GM18867 (cell line): Measurements from ENCODE around the gene CEP72.

Experiments
- ATAC-seq: cut with Tn5 transposase; IDR thresholded peaks from one replicate; pipeline ENCODE4 v1.9.1; 2021; ENCODE audit warnings: mild to moderate bottlenecking, moderate library complexity; ENCODE audit not compliant: unreplicated experiment

Gene CEP72

DNA sequence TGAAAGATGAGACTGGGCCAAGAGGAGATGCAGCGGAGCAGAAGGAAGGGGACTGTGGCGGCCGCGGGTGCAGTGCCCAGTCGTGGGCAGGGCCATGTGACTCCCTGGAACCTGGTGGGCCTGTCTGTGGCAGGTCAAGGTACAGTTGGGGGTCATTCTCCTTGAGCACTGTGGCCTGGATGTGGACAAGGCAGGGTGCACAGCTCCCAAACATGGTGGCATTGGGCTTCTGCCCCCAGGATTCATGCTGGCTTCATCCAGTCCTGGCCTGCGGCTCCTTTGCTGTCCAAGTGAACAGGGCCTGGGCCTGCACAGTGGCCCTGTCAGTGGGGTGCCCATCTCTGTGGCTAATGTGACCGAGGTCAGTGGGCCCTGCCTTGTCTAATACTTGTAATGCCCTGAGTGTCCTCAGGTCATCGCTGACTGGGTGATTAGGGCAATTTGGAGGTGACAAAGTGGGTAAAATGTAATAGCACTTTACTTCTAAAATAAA, 39.9 kb downstream of the CEP72 start:
- no peak for ATAC-seq

DNA sequence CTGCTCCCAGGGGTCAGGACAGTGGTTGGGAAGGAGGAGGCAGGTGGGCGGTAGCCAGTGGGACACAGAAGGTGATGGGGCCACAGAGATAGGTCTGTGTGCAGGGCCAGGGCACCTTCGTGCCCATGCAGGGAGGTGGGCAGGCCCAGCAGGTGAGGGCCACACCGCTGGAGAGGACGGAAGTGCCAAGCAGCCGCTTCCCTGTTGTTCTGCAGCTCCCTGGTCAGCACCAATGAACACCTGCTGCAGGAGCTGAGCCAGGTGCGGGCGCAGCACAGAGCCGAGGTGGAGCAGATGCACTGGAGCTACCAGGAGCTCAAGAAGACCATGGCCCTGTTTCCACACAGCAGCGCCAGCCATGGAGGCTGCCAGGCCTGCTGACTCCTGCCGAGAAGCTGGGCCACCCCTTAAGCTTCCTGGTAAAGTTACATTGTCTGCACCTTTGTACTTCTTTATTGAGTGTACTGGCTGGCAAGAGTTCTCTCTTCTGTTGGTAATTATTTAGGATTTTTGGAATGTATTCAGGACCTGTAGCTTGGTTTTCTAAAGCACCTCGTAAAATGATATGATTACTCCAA, 40.7 kb downstream of the CEP72 start:
- ATAC-seq = no peak

DNA sequence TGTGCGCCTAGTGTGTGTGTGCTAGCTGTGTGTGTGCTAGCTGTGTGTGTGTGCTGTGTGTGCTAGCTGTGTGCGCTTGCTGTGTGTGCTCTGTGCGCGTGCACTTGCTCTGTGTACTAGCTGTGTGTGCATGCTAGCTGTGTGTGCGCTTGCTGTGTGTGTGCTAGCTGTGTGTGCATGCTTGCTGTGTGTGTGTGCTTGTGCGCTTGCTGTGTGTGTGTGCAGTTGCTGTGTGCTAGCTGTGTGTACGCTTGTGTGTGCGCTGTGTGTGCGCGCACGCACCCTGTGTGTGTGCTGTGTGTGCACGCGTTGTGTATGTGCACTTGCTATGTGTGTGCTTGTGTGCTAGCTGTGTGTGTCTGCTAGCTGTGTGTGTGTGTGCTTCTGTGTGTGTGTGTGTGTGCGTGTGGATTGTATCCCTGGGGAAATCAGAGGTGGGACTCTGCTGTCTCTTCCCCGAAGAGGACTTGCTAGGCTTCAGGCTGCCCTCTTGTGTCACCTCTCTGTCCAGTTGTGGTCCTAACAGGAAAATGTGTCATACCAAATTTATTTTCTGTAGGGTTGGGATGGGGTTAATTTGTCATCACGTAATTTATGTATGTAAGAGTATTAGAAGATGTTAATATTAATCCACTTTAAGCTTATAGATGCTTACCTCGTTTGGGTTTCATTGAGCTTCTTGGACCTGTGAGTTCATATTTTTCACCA, 42.1 kb downstream of the CEP72 start:
- no peak for ATAC-seq

DNA sequence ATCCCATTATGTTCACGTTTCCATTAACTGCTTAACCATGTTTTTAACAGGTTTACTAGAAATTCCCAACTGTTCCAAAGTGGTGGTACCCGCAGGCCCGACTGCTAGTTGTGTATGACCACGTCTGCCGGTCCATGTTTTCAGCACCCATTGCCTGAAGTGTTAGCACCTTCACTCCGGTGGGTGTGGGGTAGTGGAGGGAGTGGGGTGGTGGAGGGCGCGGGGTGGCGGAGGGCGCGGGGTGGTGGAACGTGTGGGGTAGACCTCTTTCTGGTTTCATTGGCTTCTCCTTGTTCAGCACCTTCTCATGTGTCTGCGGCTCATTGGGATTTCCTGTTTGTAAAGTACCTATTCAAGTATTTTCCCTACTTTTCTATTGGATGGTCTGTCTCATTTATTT, 43.3 kb downstream of the CEP72 start:
- ATAC-seq = no peak

DNA sequence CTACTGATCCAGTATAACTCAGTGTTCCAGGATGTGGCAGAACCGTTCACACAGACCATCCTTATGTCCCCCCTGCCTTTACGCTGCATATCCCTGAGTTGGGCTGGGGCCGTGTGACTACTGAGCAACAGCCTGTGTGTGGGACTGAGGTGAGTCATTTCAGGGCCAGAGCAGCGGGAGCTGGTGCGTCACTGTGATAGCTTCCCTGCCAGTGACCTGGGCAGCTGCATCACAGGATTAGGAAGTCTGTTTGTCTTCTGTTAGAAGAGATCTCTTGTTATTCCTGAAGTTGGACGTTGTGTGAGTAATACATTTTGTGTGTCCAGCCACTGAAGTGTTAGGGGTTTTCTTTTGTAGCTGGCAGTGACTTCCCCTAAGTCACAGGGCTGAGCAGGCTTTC, 45.4 kb downstream of the CEP72 start:
- ATAC-seq = no peak

DNA sequence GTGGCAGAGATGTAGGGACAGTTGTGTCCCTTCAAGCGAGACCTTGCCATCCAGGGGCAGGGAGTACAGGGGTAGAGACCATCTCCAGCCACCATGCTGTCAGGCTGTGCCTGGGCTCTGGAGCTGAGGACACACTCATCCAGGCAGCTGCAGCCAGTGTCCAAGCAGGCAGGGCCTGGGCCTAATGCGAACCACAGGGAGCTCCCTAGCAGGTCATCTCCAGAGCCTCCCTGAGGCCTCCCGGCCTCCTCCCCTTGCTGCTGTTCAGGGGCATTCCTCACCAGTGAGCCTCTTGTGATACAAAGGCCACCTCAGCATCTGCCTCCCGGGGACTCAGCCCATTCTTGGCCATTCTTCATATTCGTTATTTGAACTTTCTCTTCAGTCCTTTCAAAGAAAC, 46.0 kb downstream of the CEP72 start:
- ATAC-seq = no peak

DNA sequence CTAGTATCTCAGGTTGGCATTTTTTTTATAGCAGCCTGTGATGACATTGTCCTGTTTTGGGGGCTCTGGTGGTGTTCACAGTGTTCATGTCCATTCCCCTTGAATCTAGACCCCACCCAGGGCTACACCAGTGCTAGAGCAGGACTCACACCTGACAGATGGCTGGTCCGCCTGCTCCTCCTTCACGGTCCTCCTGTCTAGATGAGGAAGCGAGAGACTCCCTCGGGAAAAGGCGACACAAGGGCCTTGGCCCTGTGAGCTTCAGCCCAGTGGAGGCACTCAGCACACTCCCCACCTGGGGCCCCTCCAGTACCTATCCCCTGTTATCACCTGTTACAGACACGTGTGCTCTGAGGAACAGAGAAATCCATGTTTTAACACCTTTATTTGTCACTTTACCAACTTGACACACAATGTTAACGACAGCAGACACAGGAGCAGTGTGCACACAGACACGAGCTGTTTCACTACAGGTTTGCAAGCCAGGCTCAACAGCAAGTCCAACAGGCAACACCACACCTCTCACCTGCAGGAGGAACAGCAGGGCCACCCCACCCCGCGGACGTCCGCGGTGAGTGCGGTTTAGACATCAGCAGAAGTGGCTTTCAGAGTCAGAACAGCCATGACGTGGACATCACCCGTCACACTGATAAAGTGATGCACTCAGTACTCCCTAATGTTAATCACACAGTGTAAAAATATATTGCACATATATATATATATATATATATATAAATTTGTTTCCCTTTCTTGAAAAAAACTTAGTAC, 47.5 kb downstream of the CEP72 start:
- ATAC-seq = no peak

DNA sequence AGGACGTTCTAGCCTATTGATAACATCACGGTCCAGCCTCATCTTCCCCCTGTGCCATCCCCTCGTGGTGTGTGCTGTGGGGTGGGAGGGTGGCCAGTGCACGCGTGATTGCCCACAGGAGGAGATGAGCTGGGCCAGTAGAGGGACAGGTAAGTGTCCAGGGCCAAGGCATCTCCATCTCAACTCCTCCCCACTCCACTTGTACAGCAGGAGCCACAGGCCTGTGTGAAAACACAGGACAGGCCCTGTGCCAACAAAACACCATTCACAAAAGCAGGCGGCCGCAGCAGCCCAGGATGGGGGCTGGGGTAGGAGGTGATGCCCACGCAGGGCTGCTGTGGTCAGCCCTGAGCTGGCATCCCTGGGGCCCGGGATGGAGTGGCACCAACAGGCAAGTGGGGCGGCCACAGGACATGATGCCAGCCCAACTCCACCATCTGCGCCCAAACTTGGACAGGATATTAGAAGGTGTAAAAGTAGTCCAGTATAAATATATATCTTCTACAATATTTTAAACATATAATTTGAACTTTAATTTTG, 48.4 kb downstream of the CEP72 start:
- no peak for ATAC-seq

DNA sequence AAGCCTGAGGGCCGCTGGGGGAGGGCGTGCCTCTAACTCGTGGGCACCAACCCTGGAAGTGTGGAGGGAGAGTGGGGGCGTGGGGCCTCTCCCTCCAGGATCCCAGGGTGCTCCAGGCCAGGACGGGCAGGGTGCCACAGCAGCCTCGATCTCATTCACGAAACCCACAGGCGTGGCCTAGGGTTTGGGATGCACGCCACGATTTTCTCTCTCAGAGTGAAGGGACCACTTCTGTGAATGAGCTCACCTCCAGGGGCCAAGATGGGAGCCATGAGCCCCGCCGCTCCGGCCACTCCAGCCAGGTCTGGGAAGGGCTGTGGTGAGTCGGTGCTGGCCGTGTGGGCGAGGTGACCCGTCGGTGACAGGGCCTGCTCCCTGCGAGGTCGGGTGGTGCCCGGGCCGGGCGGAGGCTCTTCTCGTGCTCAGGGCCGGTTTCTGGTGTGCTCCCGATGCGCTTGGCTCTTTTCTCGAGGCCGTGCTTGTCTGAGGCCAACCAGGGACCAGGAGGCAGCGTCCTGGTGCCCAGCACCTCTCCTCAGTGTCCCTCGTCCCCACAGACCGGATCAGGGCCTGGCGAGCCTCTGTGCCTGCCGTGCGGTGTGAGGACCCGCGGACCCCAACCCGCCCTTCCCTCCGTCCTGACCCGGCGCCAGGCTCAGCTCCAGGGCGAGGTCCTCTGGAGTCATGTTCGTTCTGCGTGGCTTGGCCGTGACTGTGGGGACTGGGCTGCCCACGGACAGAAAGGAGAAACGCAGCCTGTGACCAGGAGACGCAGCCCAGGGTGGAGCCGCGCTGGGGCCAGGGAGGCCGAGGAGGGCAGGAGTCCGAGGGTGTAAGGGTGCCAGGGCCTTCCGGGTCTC, 50.0 kb downstream of the CEP72 start:
- ATAC-seq = no peak

DNA sequence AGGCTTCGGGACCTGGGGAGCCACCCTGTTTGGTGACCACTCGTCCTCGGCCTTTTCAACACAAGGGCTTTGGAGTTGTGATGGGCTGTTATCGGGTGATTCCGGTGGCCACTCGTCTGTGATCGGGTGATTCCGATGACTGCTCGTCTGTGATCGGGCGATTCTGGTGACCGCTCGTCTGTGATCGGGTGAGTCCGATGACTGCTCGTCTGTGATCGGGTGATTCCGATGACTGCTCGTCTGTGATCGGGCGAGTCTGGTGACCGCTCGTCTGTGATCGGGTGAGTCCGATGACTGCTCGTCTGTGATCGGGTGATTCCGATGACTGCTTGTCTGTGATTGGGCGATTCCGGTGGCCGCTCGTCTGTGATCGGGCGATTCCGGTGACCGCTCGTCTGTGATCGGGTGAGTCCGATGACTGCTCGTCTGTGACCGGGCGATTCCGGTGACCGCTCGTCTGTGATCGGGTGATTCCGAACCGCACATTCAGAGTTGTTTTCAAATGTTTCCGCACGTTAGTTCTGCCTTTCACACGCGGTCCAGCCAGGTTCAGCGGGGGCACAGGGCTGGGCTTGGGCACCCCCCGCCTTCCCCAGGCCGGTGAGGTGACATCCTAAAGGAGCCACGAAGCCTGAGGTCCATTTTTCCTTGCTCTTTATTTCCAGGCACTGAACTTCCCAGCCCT, 50.8 kb downstream of the CEP72 start:
- no peak for ATAC-seq

DNA sequence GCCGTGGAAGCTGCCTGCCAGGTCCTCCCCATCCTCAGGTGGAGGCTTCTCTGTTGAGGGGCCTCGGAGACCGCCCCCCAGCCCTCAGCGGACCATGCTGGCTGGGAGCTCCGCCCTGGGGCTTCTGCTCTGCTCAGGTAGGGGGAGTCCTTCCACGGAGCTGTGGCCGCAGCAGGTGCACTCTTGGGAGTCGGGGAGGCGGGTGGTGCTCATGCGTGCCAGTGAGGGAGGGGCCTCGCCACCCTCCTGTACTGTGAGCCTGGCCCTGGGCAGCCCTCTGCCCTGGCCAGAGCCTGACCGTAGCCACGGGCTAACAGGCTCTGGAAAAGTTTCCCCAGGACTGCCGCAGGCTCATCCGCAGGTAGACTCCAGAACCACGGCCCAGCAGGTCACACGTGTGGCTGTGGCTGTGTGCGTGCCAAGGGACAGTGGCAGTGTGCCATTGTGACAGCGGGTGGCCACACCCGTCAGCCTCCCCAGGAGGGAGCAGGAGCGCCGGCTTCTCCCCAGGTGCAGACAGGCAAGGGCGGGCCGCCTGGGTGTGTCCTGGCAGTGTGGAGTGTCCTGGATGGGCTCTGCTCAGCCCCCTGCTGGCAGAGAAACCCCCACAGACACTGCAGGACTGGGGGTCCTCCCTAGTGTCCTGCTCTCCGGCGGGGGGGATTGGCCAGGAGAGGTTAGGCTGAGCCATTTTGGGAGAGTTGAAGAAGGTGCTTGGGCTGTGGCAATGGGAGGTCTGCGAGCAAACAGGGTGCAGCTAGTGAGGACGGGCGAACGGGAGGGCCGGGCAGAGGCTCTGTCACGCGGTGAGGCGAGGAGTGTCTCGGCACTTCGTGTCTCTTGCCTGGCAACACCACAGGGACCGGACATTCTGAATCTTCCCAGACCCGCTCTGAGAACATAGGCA, 51.5 kb downstream of the CEP72 start:
- ATAC-seq = no peak

DNA sequence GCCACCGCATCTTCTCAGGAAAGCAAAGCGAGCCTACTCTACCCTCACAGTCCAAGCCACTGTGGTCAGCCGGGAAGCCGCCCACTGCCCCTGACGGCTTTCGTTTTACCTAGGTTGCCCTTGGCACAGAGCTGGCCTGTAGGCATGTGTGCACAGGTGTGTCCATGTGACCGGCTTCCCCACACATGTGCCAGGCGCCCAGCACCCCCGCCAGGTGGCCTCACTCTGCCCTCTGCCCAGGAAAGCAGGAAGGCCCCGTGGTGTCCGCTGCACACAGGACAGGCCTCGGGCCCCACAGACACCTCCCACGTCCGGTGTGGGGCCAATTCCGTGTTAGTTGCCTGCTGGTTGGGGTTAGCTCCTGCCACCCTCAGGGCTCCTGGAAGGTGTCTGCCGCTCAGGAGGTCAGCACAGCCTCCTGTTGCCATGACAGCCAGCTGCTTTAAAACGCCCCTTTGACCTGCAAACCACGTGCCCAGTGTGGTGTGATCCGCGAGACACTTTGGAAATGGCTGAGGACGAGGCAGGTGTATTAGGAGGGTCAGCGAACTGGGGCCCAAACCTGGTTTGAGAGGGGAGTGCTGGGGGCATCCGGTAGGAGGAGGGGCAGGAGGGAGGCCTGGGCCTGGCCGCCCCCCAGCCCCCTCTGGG, 52.3 kb downstream of the CEP72 start:
- no peak for ATAC-seq

DNA sequence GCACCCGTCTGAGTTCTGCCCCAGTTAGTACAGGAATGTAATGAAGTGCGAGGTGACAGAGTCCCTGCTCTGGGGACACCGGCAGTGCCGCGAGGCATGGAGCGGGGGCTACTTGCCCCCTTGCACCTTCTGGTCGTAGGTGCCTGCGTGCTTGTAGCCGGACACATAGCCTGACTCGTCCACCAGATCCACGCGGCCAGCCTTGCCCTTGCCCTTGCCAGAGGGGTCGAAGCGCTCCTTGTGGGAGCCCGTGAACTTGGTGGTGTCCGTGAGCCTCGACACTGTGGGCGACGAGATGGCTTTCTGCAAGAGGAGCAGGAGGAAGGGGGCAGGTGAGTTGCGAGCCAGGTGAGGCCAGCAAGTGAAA, 52.8 kb downstream of the CEP72 start:
- ATAC-seq = no peak

DNA sequence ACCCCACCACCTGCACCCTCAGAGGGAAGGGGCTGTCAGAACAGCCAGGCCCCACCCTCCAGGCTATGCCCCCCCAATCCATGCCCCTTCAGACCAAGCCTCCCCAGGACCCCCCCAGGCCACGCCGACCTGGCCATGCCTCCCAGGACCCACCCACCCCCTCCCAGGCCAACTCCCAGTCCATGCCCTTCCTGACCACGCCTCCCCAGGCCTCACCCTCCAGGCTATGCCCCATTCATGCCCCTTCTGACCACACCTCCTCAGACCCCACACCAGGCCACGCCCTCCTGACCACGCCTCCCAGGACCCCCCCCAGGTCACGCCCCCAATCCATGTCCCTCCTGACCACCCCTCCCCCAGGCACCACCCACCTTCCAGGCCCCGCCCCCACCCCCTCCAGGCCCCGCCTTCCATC, 53.4 kb downstream of the CEP72 start:
- no peak for ATAC-seq

DNA sequence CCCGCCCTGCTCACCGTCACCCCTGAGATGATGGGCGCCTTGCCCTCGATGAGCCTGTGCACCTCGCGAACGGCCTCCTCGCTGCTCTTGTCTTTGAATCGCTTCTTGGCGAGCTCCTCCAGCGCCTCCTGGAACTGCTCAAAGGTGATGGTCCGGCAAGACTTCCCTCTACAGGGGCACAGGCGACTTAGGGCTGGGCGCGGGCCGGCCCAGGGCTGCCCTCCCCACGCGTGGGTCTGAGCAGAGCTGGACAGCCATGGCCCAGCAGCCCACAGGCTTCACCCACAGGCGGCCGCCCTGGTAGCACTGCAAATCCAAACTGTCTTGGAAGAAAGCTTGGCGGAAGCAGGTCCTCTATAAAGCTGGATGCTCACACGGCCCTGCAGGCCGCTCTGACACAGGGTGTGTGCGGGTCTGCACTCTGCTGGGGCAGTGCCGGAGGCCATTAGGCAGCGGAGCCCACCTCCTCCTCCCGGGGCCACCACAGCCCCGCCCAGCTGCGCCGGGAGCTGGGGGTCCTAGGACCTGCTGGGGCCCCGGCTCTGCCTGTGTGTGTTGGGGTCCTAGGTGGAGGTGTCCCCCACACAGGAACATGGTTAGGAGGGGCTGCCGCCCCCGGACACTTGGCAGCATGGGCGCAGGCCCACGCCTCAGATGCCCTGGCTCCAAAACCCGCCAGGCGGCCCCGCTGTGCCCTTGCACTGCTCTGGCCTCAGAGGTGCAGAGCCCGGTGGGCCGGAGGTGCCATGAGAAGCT, 54.0 kb downstream of the CEP72 start:
- ATAC-seq = no peak

DNA sequence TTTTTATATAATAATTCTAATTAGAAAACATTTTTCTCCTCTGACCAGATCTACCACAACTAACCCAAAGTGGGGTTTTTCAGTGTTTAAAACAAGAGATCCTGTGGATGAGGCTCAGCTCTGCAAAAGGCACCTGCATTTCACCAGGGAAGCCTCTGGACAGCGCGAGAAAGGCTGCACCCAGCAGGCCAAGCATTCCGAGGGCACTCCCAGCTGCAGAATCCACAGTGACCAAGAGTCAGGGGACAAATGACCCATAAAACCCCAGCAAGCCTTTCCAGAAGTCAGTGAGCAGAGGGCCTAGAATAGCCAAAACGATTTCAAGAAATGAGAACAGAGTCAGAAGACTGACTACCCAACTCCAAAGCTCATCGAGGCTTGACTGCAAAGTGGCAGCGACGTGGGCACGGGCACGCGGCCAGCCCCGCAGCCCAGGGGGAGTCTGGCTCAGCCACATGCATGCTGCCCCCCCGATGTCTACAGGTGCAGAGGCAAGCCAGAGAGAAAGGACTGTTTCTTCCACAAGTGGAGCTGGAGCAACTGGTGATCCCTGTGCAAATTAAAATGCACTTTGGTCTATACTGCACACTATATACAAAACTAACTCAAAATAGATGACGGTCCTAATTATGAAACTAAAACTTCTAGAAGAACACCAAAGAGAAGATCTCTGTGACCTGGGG, 54.8 kb downstream of the CEP72 start:
- ATAC-seq = no peak

DNA sequence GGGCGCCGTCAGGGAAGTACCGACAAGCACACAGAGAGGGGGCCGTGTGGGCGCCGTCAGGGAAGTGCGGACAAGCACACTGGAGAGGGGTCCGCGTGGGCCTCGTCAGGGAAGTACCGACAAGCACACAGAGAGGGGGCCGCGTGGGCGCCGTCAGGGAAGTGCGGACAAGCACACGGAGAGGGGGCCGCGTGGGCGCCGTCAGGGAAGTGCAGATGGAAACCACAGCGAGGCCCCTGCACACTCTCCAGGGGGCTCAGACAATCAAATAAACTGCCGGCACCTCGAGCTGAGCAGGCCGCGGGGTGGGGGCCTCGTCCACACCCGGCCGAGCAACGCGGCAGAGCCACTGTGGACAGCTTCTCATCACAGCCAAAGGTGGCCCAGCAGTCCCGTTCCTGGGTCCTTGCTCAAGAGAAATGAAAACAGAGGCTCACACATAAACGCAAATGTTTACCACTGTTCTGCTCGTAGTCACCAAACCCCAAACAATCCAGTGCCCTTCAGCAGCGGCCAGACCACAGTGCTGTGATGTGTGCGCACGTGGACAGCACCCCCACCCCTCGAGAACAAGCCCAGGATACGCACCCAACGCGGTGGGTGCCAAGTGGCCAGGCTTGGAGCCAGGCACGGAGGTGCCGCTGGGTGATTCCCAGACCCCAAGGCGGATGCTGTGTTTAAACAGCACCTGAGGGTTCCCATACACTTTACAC, 56.3 kb downstream of the CEP72 start:
- no peak for ATAC-seq
